SK-MEL-5 (cell line): ENCODE measurements around the gene GZF1. TPM values are rescaled to one million over a fixed set of nuclear protein-coding genes. Genes with fewer than 3 reads are reported as not detected.

Experiments
- DNase-seq: peaks from one replicate; pipeline ENCODE4 v3.0.0-alpha.2; 2016; ENCODE audit warnings: low read depth, low spot score
- in situ Hi-C: cut with HindIII; loops from 2 replicates; pipeline ENCODE4 v1.10.0; 2016; ENCODE audit warnings: low sequenced_read_pairs, high pct_unique_total_duplicates, low pct_unique_long_range_greater_than_20kb
- small RNA-seq, 2 experiments: library from RNA; depleted of rRNA; stranded (forward); fragments of <200 nt; gene quantifications; one replicate each; pipeline ENCODE3, GENCODE V24; 2014
- total RNA-seq: library from RNA; depleted of rRNA; stranded (reverse); fragments of >200 nt; shearing (Covaris generic); gene quantifications from 2 replicates; pipeline ENCODE4 v1.2.3, GENCODE V29; 2014; rRNA removed

The GZF1 gene
- total RNA-seq, 1 experiment from 2014 or later: 22.6 TPM

GRCh38 chr20:23414526-23415188, 52.7 kb downstream of the GZF1 start:
- DNase-seq: no peak
- in situ Hi-C loops: no loop called here

- in situ Hi-C loops: no loop called here
- DNase-seq: no peak
These were observed 53.6 kb downstream of the GZF1 start for GRCh38 chr20:23415555-23415954.

- in situ Hi-C loops: no loop called here
- DNase-seq: peak; percentile 32
These were observed 54.1 kb downstream of the GZF1 start for GRCh38 chr20:23415959-23416583.

- DNase-seq: no peak
- in situ Hi-C loops: no loop called here
These were observed 55.9 kb downstream of the GZF1 start for GRCh38 chr20:23417861-23418260.

GRCh38 chr20:23419657-23419994, 57.6 kb downstream of the GZF1 start:
- in situ Hi-C loops: no loop called here
- no peak for DNase-seq

GRCh38 chr20:23419995-23420901, 58.3 kb downstream of the GZF1 start:
- DNase-seq: peak; percentile 28
- in situ Hi-C loops: no loop called here

GRCh38 chr20:23420943-23421931, 59.3 kb downstream of the GZF1 start, which contains the start of gene NAPB:
Gene NAPB, minus strand, starts transcription at chr20:23421488. Its CDS starts 86 bp downstream, at chr20:23421402.
- in situ Hi-C loops: no loop called here
- peak; percentile 95 for DNase-seq

Small RNAs within 50 kb of the gene (small RNA-seq; reads per million reads assigned to genes)
- gene RNA5SP479: 0 reads per million in 2 experiments

Other genes with a start within 250 kb of the GZF1 start
- gene NXT1, start 11.4 kb upstream of the GZF1 start, total RNA-seq: 39.8 and 43.4 TPM in 2 replicates
- gene NAPB, start 59.3 kb downstream of the GZF1 start, total RNA-seq: 9.4 and 13.1 TPM in 2 replicates
- not detected in 2 replicates for gene CSTL1, start 77.5 kb downstream of the GZF1 start, total RNA-seq
- not detected in 2 replicates for gene CST11, start 90.7 kb downstream of the GZF1 start, total RNA-seq
- gene CST8, start 128.9 kb downstream of the GZF1 start, total RNA-seq: not detected in 2 replicates
- gene CST9L, start 206.3 kb downstream of the GZF1 start, total RNA-seq: not detected in 2 replicates
- gene CST9, start 243.7 kb downstream of the GZF1 start, total RNA-seq: not detected in 2 replicates